ENCODE measurements around the gene SLC51B.
"Not testable (repeated sequence)": the region's sequence is repeated elsewhere in the genome, so short reads cannot be mapped to it uniquely, and the experiment has no call there.

The SLC51B gene

GRCh38 chr15:65042776-65043327 lies 2.3 kb upstream of the SLC51B start:
- DNase-seq = no peak

- DNase-seq = not testable (repeated sequence)
Observed at GRCh38 chr15:65044218-65044617, 969 bp upstream of the SLC51B start.

GRCh38 chr15:65048241-65048640 lies 3.1 kb downstream of the SLC51B start:
- no peak for DNase-seq

GRCh38 chr15:65049418-65049840 lies 4.2 kb downstream of the SLC51B start:
- DNase-seq = peak; percentile 94

- no peak for DNase-seq
Observed at GRCh38 chr15:65050270-65050669, 5.1 kb downstream of the SLC51B start.

GRCh38 chr15:65051266-65051665 lies 6.1 kb downstream of the SLC51B start:
- DNase-seq = no peak

- DNase-seq = no peak
Observed at GRCh38 chr15:65052956-65053355, 7.8 kb downstream of the SLC51B start.

- DNase-seq = peak; percentile 85
Observed at GRCh38 chr15:65054333-65055200, 9.4 kb downstream of the SLC51B start.

GRCh38 chr15:65055201-65055870 lies 10.1 kb downstream of the SLC51B start:
- peak; percentile 60 for DNase-seq

GRCh38 chr15:65056106-65056505 lies 10.9 kb downstream of the SLC51B start:
- DNase-seq = no peak

GRCh38 chr15:65056868-65057548 lies 11.8 kb downstream of the SLC51B start:
- DNase-seq = no peak

- DNase-seq = no peak
Observed at GRCh38 chr15:65057549-65057940, 12.4 kb downstream of the SLC51B start.

- DNase-seq = no peak
Observed at GRCh38 chr15:65058394-65059368, 13.5 kb downstream of the SLC51B start.

GRCh38 chr15:65059369-65059750 lies 14.2 kb downstream of the SLC51B start:
- DNase-seq = no peak

GRCh38 chr15:65059931-65060596 lies 14.9 kb downstream of the SLC51B start:
- DNase-seq = no peak

- no peak for DNase-seq
Observed at GRCh38 chr15:65060641-65061397, 15.6 kb downstream of the SLC51B start.

- DNase-seq = no peak
Observed at GRCh38 chr15:65062061-65062460, 16.9 kb downstream of the SLC51B start.

- DNase-seq = no peak
Observed at GRCh38 chr15:65062726-65063125, 17.5 kb downstream of the SLC51B start.

GRCh38 chr15:65066001-65066634 lies 20.9 kb downstream of the SLC51B start:
- no peak for DNase-seq

- no peak for DNase-seq
Observed at GRCh38 chr15:65066635-65067316, 21.6 kb downstream of the SLC51B start.

All from hematopoietic multipotent progenitor cell treated with erythropoietin and hydrocortisone succinate and interleukin-3 and kit ligand, for 4 days (in vitro differentiated cells).